ENCODE data around the gene TUT1. TPM values are rescaled to one million over a fixed set of nuclear protein-coding genes. Genes with fewer than 3 reads are reported as not detected.

The TUT1 gene
- total RNA-seq, 1 experiment from 2014 or later = 40.0 TPM

GRCh38 chr11:62612366-62613290, 21.3 kb upstream of the TUT1 start, which contains the start of the genes EML3 and ROM1 (continued):
- TF ChIP-seq NR1H2 (CRISPR knock-in tag; IDR thresholded peaks at IDR 0.05) (no peak), ZNF423 (CRISPR knock-in tag; IDR thresholded peaks at IDR 0.05) (peak; percentile 94), SP1 (CRISPR knock-in tag; conservative IDR thresholded peaks at IDR 0.05) (0 out of 2 replicates have a peak, but pooled peaks have one; percentile 15), ZNF219 (CRISPR knock-in tag; IDR thresholded peaks at IDR 0.05; ENCODE audit: borderline replicate concordance) (0 out of 2 replicates have a peak, but pooled peaks have one; percentile 25), TEAD1 (CRISPR knock-in tag; IDR thresholded peaks at IDR 0.05) (0 out of 2 replicates have a peak, but pooled peaks have one; percentile 34)

DNA sequence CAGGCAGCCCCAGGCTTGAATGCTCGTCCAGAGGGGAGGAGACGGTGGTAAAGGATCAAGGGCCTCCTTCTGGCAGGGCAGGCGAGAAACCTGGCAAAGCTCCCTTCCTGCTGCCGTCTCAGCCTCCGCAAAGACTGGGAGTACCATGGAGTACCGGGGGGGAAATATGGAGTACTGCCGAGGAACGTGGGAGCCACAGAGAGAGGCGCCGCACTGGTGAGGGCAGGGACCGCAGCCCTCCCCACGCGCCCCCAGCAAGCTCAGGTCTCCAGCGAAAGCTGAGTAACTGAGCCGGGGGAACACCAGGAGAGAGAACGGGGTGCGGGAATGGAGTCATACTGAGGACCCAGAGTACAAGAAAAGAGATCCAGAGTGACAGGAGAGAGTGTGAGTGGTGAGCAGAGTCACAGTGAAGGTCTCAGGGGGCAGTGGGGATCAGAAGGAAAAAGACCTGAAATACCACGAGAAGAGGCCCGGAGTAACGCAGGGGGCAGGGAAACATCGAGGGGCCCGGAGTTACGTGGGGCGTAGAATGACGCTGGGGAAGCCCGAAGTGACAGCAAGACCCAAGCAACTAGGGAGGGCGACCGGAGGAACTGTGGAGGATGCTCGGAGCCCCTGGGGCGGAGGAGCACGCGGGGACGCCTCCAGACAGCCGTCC, 20.5 kb upstream of the TUT1 start:
- no peaks in the 10 kb centered on the region for H3K9me3 Mint-ChIP-seq
- ChIA-PET POLR2A (interaction anchor here (0.9 to 3.7 kb wide), 5 partner anchors 9 to 76 kb away, joined by 3 to 21 read pairs (median 8); partner anchors contain the start of genes B3GAT3, C11orf98, CSKMT and MTA2), CTCF (interaction anchor here (0.6 to 3.7 kb wide), 32 partner anchors 10 to 250 kb away, joined by 3 to 51 read pairs (median 5); partner anchors contain the start of genes AHNAK, B3GAT3, C11orf98 and CSKMT)
- ATAC-seq (peak; percentile 1; the same call in 1 of the 2 replicates), DNase-seq (ENCODE audit: low spot score) (peak; percentile 26)
- peak overlapping the region; percentile 8; the same call in 1 of the 2 replicates for H3K27ac Mint-ChIP-seq
- H3K4me3 Mint-ChIP-seq = peak overlapping the region; percentile 95
- peaks cover 36% of the 10 kb centered on the region for H3K4me1 Mint-ChIP-seq
- TF ChIP-seq ZBTB43 (CRISPR knock-in tag; IDR thresholded peaks at IDR 0.05) (no peak), FOXK1 (CRISPR knock-in tag; IDR thresholded peaks at IDR 0.05) (0 out of 2 replicates have a peak, but pooled peaks have one; percentile 8), ETV6 (CRISPR knock-in tag; IDR thresholded peaks at IDR 0.05) (peak; percentile 62; the same call in 1 of the 2 replicates), FOXP4 (CRISPR knock-in tag; IDR thresholded peaks at IDR 0.05) (0 out of 2 replicates have a peak, but pooled peaks have one; percentile 42), CDX4 (CRISPR knock-in tag; IDR thresholded peaks at IDR 0.05; ENCODE audit: borderline replicate concordance) (no peak), KAT7 (CRISPR knock-in tag; IDR thresholded peaks at IDR 0.05; ENCODE audit: borderline replicate concordance) (no peak), MYBL2 (CRISPR knock-in tag; IDR thresholded peaks at IDR 0.05) (no peak), MAX (CRISPR knock-in tag; IDR thresholded peaks at IDR 0.05) (0 out of 2 replicates have a peak, but pooled peaks have one; percentile 13), TEAD4 (CRISPR knock-in tag; IDR thresholded peaks at IDR 0.05) (no peak), ZNF219 (CRISPR knock-in tag; IDR thresholded peaks at IDR 0.05; ENCODE audit: borderline replicate concordance) (0 out of 2 replicates have a peak, but pooled peaks have one; percentile 35), IRF2 (CRISPR knock-in tag; IDR thresholded peaks at IDR 0.05; ENCODE audit: borderline replicate concordance, low read depth) (no peak)
- TF ChIP-seq, protein P1, sequence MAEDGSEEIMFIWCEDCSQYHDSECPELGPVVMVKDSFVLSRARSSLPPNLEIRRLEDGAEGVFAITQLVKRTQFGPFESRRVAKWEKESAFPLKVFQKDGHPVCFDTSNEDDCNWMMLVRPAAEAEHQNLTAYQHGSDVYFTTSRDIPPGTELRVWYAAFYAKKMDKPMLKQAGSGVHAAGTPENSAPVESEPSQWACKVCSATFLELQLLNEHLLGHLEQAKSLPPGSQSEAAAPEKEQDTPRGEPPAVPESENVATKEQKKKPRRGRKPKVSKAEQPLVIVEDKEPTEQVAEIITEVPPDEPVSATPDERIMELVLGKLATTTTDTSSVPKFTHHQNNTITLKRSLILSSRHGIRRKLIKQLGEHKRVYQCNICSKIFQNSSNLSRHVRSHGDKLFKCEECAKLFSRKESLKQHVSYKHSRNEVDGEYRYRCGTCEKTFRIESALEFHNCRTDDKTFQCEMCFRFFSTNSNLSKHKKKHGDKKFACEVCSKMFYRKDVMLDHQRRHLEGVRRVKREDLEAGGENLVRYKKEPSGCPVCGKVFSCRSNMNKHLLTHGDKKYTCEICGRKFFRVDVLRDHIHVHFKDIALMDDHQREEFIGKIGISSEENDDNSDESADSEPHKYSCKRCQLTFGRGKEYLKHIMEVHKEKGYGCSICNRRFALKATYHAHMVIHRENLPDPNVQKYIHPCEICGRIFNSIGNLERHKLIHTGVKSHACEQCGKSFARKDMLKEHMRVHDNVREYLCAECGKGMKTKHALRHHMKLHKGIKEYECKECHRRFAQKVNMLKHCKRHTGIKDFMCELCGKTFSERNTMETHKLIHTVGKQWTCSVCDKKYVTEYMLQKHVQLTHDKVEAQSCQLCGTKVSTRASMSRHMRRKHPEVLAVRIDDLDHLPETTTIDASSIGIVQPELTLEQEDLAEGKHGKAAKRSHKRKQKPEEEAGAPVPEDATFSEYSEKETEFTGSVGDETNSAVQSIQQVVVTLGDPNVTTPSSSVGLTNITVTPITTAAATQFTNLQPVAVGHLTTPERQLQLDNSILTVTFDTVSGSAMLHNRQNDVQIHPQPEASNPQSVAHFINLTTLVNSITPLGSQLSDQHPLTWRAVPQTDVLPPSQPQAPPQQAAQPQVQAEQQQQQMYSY (CRISPR knock-in tag; IDR thresholded peaks at IDR 0.05) = peak; percentile 92
- TF ChIP-seq, protein P2, sequence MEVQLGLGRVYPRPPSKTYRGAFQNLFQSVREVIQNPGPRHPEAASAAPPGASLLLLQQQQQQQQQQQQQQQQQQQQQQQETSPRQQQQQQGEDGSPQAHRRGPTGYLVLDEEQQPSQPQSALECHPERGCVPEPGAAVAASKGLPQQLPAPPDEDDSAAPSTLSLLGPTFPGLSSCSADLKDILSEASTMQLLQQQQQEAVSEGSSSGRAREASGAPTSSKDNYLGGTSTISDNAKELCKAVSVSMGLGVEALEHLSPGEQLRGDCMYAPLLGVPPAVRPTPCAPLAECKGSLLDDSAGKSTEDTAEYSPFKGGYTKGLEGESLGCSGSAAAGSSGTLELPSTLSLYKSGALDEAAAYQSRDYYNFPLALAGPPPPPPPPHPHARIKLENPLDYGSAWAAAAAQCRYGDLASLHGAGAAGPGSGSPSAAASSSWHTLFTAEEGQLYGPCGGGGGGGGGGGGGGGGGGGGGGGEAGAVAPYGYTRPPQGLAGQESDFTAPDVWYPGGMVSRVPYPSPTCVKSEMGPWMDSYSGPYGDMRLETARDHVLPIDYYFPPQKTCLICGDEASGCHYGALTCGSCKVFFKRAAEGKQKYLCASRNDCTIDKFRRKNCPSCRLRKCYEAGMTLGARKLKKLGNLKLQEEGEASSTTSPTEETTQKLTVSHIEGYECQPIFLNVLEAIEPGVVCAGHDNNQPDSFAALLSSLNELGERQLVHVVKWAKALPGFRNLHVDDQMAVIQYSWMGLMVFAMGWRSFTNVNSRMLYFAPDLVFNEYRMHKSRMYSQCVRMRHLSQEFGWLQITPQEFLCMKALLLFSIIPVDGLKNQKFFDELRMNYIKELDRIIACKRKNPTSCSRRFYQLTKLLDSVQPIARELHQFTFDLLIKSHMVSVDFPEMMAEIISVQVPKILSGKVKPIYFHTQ (CRISPR knock-in tag; IDR thresholded peaks at IDR 0.05) = no peak
- H3K36me3 Mint-ChIP-seq = no peaks in the 10 kb centered on the region
- peaks cover 9% of the 10 kb centered on the region; the same call in 1 of the 2 replicates for H3K27me3 Mint-ChIP-seq (ENCODE audit: low read depth)
